ENCODE results near the gene DLX5.

DNA sequence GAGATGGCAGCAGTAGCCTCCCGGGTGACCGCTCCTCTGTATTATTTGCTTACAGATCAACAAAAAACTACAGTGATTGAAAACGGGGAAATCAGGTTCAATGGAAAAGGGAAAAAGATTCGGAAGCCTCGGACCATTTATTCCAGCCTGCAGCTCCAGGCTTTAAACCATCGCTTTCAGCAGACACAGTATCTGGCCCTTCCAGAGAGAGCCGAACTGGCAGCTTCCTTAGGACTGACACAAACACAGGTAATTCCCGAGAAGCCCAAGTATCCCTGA, 17.1 kb downstream of the DLX5 start:
- TF ChIP-seq, protein P1, sequence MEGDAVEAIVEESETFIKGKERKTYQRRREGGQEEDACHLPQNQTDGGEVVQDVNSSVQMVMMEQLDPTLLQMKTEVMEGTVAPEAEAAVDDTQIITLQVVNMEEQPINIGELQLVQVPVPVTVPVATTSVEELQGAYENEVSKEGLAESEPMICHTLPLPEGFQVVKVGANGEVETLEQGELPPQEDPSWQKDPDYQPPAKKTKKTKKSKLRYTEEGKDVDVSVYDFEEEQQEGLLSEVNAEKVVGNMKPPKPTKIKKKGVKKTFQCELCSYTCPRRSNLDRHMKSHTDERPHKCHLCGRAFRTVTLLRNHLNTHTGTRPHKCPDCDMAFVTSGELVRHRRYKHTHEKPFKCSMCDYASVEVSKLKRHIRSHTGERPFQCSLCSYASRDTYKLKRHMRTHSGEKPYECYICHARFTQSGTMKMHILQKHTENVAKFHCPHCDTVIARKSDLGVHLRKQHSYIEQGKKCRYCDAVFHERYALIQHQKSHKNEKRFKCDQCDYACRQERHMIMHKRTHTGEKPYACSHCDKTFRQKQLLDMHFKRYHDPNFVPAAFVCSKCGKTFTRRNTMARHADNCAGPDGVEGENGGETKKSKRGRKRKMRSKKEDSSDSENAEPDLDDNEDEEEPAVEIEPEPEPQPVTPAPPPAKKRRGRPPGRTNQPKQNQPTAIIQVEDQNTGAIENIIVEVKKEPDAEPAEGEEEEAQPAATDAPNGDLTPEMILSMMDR (IDR thresholded peaks at IDR 0.05), result no peak
- TF ChIP-seq EP300 (IDR thresholded peaks at IDR 0.05; ENCODE audit: low read depth) (no peak), POLR2AphosphoS5 (IDR thresholded peaks at IDR 0.05) (no peak), POLR2A (IDR thresholded peaks at IDR 0.05) (no peak)

All from transverse colon (tissue), 4 donors.